GM19025 (cell line): Measurements from ENCODE around the gene RTN4RL1.

ENCODE experiments used
- ATAC-seq: cut with Tn5 transposase; IDR thresholded peaks from one replicate; pipeline ENCODE4 v1.9.1; 2021; ENCODE audit warnings: mild to moderate bottlenecking, low read depth, moderate library complexity; ENCODE audit not compliant: unreplicated experiment

RTN4RL1 gene

GRCh38 chr17:1980665-1981250 lies 44.4 kb downstream of the RTN4RL1 start:
- no peak for ATAC-seq

- no peak for ATAC-seq
Observed at GRCh38 chr17:1979182-1979985, 45.8 kb downstream of the RTN4RL1 start.

GRCh38 chr17:1978396-1978949 lies 46.7 kb downstream of the RTN4RL1 start:
- no peak for ATAC-seq

GRCh38 chr17:1977583-1978395 lies 47.3 kb downstream of the RTN4RL1 start:
- ATAC-seq, result no peak

GRCh38 chr17:1976683-1977064 lies 48.5 kb downstream of the RTN4RL1 start:
- no peak for ATAC-seq

- ATAC-seq, result no peak
Observed at GRCh38 chr17:1976000-1976682, 49.0 kb downstream of the RTN4RL1 start.

GRCh38 chr17:1975573-1975972 lies 49.6 kb downstream of the RTN4RL1 start:
- ATAC-seq, result no peak

GRCh38 chr17:1972487-1973160 lies 52.5 kb downstream of the RTN4RL1 start:
- ATAC-seq, result no peak

- ATAC-seq, result no peak
Observed at GRCh38 chr17:1970843-1971384, 54.2 kb downstream of the RTN4RL1 start.

GRCh38 chr17:1969712-1970111 lies 55.4 kb downstream of the RTN4RL1 start:
- no peak for ATAC-seq

- ATAC-seq, result no peak
Observed at GRCh38 chr17:1967213-1967612, 57.9 kb downstream of the RTN4RL1 start.

GRCh38 chr17:1966274-1967086 lies 58.7 kb downstream of the RTN4RL1 start:
- no peak for ATAC-seq

- no peak for ATAC-seq
Observed at GRCh38 chr17:1965556-1966273, 59.4 kb downstream of the RTN4RL1 start.

- ATAC-seq, result no peak
Observed at GRCh38 chr17:1963250-1963649, 61.9 kb downstream of the RTN4RL1 start.

GRCh38 chr17:1961189-1961588 lies 63.9 kb downstream of the RTN4RL1 start:
- ATAC-seq, result no peak

- ATAC-seq, result no peak
Observed at GRCh38 chr17:1960545-1960912, 64.6 kb downstream of the RTN4RL1 start.

GRCh38 chr17:1959871-1960544 lies 65.1 kb downstream of the RTN4RL1 start:
- no peak for ATAC-seq
